Measurements from ENCODE around the gene ATXN7. TPM values are rescaled to one million over a fixed set of nuclear protein-coding genes. Genes with fewer than 3 reads are reported as not detected.

Gene ATXN7
- total RNA-seq, 1 donor from 2014 or later = 46.7 TPM

DNA sequence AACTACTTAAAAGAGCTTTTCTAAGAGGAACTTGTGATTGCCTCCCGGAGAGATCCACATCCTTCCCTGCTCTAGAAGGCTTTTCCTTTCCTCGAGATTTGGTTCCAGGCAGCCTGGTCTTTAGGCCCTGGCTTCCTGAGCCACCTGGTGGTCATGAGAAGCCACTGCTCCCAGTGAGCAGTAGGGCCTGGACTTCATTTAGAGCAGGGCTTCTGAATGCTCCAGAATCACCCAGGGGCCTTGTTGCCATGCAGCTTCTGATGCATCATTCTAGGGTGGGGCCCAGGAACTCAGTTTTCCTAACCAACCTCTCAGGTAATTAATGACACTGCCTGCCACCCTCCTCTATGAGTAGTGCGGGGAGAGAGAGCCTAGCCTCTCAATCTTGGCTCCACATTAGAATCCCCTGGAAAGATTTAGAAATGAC lies 130.0 kb downstream of the ATXN7 start:
- peak; percentile 20 for DNase-seq
- Mint-ChIP-seq H3K4me3 (no peak overlapping the region), H3K4me1 (no peaks in the 10 kb centered on the region), H3K27ac (no peak overlapping the region), H3K27me3 (no peaks in the 10 kb centered on the region), H3K9me3 (no peaks in the 10 kb centered on the region), H3K36me3 (ENCODE audit: low read depth) (peaks cover 88% of the 10 kb centered on the region)
- ChIA-PET CTCF (interaction anchor here (0.6 to 2.9 kb wide), 10 partner anchors 14 to 175 kb away, joined by 3 to 11 read pairs (median 4); partner anchors contain the start of gene C3orf49), POLR2A (no interaction called here)
- TF ChIP-seq, protein P1, sequence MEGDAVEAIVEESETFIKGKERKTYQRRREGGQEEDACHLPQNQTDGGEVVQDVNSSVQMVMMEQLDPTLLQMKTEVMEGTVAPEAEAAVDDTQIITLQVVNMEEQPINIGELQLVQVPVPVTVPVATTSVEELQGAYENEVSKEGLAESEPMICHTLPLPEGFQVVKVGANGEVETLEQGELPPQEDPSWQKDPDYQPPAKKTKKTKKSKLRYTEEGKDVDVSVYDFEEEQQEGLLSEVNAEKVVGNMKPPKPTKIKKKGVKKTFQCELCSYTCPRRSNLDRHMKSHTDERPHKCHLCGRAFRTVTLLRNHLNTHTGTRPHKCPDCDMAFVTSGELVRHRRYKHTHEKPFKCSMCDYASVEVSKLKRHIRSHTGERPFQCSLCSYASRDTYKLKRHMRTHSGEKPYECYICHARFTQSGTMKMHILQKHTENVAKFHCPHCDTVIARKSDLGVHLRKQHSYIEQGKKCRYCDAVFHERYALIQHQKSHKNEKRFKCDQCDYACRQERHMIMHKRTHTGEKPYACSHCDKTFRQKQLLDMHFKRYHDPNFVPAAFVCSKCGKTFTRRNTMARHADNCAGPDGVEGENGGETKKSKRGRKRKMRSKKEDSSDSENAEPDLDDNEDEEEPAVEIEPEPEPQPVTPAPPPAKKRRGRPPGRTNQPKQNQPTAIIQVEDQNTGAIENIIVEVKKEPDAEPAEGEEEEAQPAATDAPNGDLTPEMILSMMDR (IDR thresholded peaks at IDR 0.05) = peak; percentile 36
- intact Hi-C loops (cut with micrococcal nuclease) = loop anchor here (1.0 kb wide), 4 partner anchors 31 to 175 kb away; partner anchors contain the start of gene SCAANT1
- peak; percentile 83 for ATAC-seq (ENCODE audit: low read depth)

DNA sequence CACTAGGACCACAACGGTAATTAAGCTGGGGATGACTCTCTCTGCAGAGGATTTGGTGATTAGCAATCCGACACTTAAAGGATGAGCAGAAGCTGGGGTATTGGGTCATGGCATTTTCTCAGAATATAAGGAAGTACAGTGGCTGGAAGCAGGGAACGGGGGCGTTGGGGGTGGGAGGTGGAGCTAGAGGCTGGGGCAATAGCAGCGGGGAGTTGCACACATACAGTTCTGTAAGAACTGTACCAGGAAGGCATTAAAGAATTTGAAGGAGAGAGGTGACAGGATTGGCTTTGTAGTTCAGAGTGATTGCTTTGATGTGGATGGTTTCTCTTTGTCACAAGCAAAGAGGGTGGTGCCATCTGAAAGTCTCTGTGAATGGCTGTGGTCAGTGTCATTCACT lies 131.4 kb downstream of the ATXN7 start:
- CTCF ChIA-PET = interaction anchor here (0.9 to 1.9 kb wide), 5 partner anchors 13 to 645 kb away, joined by 4 to 7 read pairs (median 5); no protein-coding TSS in a partner anchor
- intact Hi-C loops (cut with micrococcal nuclease) = no loop called here
- H3K4me3 Mint-ChIP-seq = no peak overlapping the region
- POLR2A ChIA-PET = no interaction called here
- ATAC-seq (ENCODE audit: low read depth) (no peak), DNase-seq (no peak)
- no peaks in the 10 kb centered on the region for H3K27me3 Mint-ChIP-seq
- TF ChIP-seq, protein P1 (IDR thresholded peaks at IDR 0.05) = no peak
- H3K9me3 Mint-ChIP-seq = no peaks in the 10 kb centered on the region
- peaks cover 88% of the 10 kb centered on the region for H3K36me3 Mint-ChIP-seq (ENCODE audit: low read depth)
- no peaks in the 10 kb centered on the region for H3K4me1 Mint-ChIP-seq
- no peak overlapping the region for H3K27ac Mint-ChIP-seq

DNA sequence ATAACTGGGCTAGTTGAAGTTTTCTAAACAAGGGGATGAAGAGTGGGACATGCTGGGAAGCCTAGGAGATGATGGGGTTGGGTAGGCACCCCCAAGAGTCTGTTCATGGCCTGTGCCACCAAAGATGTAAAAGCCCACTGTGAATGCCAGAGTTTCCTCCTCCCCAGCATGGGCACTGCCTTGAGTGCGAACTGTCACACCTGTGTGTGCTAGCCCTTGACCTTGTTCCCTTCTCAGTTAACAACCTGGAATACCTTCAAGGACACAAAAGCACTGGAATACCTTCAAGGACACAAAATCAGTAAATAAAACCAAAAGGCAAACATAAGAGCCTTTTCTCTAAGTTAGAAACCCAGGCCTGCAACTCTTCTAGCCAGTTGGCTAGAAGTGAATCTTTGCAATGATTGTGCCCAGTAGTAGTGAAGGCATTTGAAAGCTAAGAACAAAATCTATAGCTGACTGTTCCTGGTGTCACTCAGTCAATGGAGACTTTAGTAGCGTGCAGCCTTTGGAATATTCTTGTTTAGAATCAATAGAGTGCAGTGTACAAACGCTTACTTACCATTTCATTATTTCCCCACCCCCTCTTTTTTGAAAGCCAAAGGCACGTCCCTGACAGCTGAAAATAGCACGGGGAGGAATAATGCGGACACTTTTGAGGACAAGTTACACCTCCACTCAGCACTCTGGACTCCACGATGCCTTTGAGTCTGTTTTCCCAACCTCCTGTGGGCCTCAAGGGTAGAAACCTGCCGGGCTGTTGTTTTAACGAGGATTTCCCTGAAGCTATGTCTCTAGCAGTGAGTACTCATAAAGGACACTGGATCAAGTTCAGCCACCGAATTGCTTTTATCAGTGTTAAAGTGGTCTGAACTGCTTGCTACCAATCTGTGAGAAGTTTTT lies 135.4 kb downstream of the ATXN7 start:
- POLR2A ChIA-PET = no interaction called here
- Mint-ChIP-seq H3K9me3 (no peaks in the 10 kb centered on the region), H3K27ac (no peak overlapping the region), H3K27me3 (no peaks in the 10 kb centered on the region), H3K36me3 (ENCODE audit: low read depth) (peaks cover 78% of the 10 kb centered on the region), H3K4me3 (no peak overlapping the region), H3K4me1 (no peaks in the 10 kb centered on the region)
- no peak for ATAC-seq (ENCODE audit: low read depth)
- TF ChIP-seq, protein P1 (IDR thresholded peaks at IDR 0.05) = no peak
- intact Hi-C loops (cut with micrococcal nuclease) = no loop called here
- no peak for DNase-seq
- CTCF ChIA-PET = no interaction called here

DNA sequence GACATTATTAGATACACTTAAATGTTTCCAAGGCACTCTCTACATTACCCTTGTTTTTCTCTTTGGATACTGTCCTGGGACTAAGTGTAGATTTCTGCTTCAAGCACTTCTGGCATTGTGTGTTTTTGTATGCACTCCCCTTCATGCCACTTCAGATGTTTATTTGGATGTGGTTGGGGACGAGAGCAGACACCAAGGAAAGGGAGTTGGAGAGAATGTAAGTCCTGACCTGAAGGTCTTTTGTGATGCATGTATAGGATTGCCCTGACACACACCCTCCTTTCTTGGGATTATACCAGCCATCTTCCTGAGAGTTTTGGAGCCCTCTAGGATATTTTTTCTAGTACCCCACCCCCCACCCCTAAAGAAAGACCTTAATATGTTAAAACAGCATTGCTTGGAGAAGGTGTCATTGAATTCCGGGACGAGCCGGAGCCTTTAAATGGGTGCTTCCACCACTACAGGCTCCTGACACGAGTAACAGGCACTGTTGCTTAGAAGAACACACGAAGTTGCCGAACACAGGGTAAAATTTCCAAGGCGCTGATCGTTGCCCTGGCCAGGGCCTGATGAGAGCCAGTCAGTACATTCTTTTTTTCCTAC lies 136.9 kb downstream of the ATXN7 start:
- Mint-ChIP-seq H3K9me3 (no peaks in the 10 kb centered on the region), H3K27me3 (no peaks in the 10 kb centered on the region), H3K36me3 (ENCODE audit: low read depth) (peaks cover 69% of the 10 kb centered on the region), H3K4me1 (no peaks in the 10 kb centered on the region), H3K27ac (no peak overlapping the region), H3K4me3 (no peak overlapping the region)
- ChIA-PET CTCF (no interaction called here), POLR2A (no interaction called here)
- intact Hi-C loops (cut with micrococcal nuclease) = no loop called here
- TF ChIP-seq, protein P1 (IDR thresholded peaks at IDR 0.05) = no peak
- DNase-seq = no peak
- no peak for ATAC-seq (ENCODE audit: low read depth)

DNA sequence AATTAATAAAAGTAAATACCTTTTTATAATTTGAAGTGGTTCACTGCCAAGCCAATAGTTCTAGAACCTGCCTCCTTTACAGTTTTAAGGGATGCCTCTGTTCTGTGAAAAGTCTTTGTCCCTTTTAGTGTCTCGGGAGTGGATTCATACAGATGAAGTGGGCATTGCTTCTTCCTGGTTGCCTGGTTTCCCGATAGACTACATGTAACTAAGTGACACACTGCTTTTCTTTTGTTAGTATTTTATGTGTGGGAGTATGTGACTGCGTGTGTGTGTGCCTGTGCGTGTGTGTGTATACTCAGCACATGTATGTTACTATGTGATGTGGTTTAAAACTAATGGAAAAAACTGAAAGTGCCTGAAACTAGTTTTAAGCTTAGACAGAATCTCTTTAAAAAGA lies 138.6 kb downstream of the ATXN7 start:
- Mint-ChIP-seq H3K27me3 (no peaks in the 10 kb centered on the region), H3K9me3 (no peaks in the 10 kb centered on the region), H3K36me3 (ENCODE audit: low read depth) (peaks cover 52% of the 10 kb centered on the region), H3K27ac (no peak overlapping the region), H3K4me1 (no peaks in the 10 kb centered on the region), H3K4me3 (no peak overlapping the region)
- ATAC-seq (ENCODE audit: low read depth) (no peak), DNase-seq (no peak)
- CTCF ChIA-PET = no interaction called here
- TF ChIP-seq, protein P1 (IDR thresholded peaks at IDR 0.05) = no peak
- POLR2A ChIA-PET = no interaction called here
- intact Hi-C loops (cut with micrococcal nuclease) = no loop called here
